ENCODE measurements around the gene INSYN1.

Gene INSYN1

DNA sequence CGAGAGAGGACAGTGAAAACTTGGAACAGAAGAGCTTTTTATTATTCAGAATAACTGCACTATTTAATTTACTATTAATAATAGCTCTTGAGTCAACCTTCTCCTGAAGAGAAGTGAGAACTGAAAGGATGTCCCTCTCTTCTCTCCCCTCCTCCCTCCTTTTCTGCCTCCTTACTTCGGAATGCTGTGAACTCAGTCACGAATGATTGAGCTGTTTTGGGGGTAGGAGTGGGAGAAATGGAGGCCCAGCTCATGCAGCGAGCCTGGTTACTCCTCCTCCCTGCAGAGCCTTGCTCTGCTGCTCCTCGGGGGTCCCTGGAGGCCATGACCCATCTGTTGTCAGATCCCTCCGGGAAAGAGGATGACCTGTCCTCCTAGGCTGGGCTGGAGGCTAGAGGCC is 20.3 kb upstream of the INSYN1 start:
- DNase-seq = no peak

DNA sequence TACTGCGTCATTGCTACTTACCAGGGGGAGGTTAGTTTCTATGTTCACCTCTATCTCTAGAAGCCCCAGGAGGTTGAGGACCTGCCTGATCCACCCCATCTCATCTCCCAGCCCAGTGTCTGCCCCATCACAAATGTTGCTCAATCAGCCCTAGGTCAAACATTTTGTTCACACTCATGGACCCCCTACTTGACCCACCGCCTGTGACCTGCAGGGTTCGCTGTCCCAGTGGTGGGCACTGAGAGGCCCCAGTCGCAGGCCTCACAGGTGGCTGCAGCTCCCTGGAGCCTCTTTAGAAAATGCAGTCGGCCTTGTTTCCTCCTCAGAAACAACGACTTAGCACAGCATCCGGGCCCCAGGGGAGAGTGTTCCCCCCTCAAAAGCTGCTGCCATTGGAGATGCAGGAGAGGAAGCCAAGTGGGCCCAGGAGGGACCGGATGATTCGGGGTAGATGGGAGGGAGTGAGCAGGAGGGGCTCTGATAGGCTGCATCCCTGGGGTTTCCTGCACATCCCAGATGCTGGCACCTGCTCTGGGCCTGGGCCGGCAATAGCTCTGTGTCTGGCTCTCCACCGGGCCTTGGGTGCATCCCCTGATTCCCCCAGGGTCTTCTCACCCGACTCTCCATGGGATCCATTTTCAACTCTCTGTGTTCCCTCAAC is 18.4 kb upstream of the INSYN1 start:
- DNase-seq = no peak

DNA sequence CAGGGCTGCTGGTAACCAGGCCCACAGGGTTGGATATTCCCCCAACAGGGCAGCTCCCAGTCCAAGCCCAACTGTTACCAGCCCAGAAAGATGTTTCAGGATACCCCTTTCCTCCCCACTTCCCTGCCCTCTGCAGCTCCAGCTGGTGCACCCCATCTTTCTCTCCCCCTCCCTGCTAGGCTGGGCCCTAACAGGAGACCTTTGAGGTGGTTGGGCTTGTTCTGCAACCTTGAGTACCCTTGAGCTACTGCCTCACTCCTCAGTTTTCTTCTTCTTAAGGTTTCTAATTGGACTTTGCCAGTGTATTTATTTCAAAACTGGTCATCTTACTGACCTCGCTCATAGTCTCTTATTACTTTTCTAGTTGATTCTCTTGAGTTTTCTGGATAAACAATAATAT is 16.9 kb upstream of the INSYN1 start:
- DNase-seq = no peak

DNA sequence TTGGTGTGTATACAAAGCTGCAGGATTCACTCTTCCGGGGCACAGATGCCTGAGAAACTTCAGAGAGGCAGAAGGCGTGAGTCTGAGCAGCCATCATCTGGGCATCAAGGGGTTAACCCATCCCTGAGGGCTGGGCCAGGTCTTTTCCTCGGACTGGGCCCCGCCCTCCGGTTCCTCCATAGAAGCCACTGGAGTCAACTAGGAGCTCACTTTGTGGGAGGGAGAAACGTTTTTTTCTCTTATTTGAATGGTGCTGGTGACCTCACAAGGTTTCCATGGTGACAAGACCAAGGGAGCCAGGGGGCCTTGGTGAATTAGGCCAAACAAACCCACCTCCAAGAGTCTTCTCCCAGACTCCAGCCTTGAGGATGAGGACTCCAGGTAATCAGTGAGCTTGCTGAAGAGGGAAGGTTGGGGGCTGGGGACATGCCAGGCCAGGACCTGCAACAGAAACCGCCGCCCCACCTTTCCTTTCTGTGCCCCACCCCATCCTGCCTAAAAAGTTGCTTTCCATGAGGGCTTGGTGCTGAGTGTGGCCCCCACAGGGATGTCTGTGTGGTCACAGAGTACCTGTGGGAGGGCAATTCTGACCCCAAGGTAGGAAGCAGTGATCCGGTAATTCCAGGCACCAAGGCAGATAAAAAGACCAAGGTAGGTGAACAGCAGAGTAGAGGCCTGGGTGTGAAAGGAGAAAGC is 14.8 kb upstream of the INSYN1 start:
- DNase-seq = no peak

DNA sequence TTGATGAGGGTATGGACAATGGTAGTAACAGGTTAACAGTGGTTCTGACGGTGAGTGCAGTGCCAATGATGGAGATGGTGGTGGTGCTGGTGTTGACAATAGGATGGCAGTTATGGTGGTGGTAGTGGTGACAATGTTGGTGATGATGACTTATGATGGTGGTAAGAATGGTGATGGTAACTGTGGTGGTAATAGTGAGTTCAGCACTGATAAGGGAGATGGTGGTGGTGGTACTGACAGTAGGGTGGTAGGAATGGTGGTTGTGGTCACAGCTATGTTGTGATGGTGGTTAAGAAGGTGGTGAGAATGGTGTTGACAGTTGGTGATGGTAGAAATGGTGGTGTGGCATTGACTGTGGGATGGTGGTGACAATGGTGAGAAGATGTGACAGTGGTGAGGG is 13.4 kb upstream of the INSYN1 start:
- DNase-seq = no peak

DNA sequence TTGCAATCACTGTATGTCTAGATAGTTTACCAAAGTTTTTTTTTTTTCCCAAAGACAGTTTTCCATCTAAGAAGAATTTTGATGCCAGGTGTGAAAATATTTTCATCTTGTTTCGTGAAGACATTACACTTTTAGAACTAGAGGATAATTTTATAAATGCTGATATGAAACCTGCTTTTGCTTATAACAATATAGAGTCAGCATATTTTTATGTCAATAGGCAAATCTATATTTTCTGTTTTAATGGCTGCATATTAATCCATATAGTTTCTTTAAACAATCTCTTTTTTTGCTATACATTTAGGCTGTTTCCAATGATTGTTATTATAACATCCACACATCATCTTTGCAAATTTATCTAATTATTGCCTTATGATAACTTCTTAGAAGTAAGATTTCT is 12.6 kb upstream of the INSYN1 start:
- DNase-seq = no peak

DNA sequence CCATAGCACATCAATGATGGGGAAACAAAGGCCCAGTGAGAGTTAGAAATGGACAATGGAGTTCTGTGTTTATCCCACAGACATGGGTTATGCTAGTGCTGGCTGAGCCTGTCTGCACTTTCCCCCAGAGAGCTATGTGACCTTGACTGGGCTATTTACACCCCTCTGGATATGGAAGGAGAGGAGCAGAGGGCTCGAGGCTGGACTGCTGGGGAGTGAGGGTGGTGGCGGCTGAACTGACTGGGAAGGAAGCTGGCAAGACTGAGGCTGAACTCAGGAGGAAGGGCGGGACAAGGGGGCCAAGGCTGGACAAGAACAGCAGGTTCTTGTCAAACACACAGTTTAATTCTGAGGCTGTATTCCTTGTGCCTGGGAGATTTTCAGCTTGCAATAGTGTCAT is 10.8 kb upstream of the INSYN1 start:
- no peak for DNase-seq

DNA sequence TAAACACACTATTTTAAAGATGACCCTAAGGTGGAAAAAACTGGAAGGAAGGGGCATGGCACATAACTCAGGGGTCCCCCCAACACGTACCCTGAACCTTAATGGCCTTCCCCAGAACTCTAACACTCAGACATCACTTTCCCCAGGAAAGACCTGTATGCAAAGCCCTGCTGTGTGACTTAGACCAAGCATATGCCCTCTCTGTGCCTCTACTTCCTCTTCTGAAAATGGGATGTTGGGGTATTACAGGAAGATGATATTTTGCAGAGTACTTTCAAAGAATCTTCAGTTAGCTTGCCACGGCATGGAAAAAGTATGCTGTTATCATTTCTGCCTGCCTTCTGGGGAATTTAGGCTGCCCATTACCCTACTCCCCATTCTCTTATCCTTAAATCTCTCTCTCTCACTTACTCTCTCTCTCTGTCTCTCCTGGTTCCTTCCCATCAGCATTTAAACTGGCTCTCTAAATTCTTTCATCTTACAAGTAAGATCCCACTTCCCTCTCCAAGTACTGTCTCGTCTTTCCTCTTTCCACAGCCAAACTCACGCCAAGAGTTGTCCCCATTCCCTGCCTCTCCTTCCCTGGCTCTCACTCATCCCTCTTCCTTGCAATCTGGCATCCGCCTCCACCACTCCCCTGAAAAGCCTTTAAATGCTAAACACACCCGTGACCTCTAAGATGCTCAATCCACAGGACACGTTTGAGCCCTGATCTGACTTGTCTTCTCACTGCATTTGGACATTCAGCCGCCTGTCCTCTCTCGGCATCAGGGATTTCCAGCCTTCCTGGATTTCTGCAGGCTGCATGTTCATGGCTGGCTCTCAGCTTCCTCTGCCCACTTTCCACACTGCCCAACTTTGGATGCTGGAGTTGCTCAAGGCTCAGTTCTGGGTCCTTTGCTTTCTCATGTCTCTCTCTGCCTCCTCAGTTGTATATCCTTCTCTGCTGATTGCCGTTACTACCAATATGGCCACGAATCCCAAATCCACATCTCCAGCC is 7.5 kb upstream of the INSYN1 start:
- DNase-seq = no peak

DNA sequence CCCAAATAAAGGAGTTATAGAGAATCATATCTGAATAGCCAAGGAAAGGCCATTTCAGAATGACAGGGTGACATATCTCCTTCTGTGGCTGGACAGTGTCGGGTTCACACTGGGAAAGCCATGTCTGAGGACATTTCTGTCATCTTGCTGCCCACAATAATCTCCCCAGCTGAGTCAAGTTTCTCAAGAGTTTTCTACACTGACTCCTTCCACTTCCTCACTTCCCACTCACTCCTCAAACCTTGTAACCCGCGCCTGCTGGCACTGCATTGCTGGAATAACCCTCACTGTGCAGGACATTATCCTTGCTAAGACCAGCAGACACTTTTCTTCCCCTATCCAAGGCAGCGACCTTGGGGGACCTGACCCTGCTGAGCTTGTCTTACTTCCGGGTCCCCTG is 5.3 kb upstream of the INSYN1 start:
- no peak for DNase-seq

DNA sequence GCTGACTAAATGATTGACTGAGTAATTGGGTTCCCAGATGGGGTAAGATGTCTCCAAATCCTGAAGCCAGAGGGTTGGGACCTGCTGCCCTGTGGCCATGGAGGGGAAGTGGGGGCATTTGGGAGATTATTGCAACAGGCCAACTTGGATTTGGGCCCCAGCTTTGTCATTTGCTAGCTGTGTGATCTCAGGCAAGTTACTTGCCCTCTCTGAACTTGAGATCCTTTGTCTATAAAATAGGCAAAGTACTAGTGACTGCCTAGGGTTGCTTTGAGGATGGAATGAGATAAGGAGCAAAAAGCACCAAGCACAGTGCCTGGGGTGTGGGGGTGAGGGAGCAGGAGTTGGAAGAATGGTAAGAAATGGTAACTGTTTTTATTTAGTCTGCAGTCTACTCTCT is 4.4 kb upstream of the INSYN1 start:
- no peak for DNase-seq

DNA sequence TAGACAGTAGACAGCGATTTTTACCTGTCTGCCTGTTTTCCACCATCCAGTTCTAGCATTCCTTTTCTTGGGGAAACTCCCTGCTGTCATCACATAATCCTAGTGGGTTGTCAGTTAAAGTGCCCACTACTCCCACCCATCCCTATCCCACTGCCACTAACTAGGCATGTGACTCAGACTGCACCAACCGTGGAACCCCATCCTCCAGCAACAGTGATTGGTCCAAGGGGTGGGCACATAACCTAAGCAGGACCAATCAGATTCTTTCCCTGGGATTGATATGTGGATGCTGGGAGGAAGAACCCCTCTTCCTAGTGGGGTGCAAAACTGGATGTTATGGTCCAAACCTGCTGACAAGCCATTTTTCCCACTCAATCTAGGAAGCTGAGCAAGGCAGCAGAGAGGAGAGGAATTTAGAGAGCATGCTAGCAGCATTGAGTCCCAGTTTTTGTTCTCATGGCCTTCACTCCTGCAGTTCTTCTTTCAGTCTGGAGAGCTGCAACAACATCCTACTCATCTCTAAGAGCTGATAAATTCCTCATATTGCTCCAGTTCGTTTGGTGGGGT is 3.9 kb upstream of the INSYN1 start:
- no peak for DNase-seq

DNA sequence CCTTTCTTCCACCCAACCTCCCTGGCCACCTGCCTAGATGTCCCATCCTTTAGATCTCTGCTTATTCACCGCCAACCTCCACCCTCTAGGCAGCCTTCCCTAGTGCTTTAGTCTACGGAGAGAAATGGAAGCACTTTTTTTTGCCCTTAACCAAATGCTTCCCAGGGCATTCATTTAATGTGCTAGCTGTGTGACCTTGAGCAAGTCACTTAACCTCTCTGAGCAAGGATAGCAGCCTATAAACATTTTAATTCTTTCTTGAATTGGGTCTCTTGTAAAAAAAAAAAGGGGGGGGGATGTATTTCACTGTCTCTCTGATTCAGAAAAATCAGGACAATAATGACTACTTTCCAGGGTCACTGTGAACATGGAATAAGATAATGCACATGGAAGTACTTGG is 3.2 kb upstream of the INSYN1 start:
- DNase-seq = no peak

DNA sequence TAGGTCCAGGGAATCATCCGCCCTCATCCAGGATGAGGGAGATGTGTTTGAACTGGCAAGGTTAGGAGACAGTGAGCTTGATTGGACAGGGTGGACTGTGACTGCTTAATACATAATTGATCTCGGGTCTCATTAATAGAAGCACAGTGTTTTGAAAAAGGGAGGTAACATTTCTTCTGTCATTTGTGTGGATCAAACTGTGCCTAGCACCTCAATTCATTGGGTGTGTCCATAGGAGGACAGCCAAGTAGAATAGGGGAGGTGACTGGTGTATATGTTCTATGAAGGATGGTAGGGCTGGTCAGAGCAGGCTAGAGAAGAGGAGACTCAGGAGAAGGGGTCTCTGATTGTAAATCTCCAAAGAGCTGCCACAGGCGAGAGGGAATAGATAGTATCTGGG is 2.8 kb upstream of the INSYN1 start:
- no peak for DNase-seq

DNA sequence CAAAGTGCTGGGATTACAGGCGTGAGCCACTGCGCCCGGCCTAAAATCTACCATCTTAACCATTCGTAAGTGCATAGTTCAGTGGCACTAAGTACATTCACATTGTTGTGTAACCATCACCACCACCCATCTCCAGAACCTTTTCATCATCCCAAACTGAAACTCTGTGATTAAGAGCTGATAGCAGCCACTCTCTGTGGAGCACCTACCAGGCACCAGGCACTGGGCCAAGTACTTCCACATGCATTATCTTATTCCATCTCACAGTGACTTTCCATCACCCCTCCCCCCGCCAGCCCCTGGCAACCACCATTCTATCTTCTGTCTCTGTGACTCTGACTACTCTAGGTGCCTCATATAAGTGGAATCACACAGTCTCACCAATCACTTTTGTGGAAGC is 2.3 kb upstream of the INSYN1 start:
- DNase-seq = no peak

DNA sequence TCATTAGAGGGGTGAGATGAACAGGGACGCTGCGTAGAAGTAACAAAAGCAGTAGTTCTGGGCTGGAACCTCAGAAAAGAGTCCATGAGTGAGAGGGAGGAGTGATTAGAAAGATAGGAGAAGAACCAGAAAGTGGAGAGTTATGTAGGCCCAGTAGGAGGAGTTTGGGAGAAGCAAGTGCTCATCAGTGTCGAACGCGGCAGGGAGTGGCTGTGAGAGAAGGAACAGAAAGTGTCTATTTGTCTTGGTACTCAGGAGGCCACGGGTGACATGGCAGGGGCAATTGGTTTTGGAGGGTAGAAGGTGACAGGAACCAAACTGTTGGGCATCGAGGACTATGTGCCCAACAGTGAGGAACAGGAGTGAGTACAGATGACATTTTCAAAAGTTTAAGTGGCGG is 1.3 kb upstream of the INSYN1 start:
- DNase-seq = no peak

DNA sequence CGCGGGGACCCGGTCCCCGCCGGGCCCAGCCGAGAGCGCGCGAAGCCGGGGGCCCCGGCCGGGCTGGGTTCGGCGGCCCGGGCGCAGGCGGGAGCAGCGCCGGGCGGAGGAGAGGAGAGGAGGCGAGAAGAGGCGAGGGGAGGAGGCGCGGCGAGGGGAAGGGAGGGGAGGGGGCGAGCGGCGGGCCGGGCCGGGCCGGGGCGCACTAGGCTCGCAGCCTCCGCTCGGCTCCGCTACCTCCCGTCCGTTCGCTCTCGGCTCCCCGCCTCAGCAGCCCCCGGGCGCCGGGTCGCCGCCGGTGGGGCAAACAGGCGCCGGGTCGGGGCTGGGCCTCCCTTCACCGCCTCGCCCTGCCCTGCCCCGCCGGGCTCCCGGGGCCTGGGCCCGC is 351 bp downstream of the INSYN1 start:
- no peak for DNase-seq

DNA sequence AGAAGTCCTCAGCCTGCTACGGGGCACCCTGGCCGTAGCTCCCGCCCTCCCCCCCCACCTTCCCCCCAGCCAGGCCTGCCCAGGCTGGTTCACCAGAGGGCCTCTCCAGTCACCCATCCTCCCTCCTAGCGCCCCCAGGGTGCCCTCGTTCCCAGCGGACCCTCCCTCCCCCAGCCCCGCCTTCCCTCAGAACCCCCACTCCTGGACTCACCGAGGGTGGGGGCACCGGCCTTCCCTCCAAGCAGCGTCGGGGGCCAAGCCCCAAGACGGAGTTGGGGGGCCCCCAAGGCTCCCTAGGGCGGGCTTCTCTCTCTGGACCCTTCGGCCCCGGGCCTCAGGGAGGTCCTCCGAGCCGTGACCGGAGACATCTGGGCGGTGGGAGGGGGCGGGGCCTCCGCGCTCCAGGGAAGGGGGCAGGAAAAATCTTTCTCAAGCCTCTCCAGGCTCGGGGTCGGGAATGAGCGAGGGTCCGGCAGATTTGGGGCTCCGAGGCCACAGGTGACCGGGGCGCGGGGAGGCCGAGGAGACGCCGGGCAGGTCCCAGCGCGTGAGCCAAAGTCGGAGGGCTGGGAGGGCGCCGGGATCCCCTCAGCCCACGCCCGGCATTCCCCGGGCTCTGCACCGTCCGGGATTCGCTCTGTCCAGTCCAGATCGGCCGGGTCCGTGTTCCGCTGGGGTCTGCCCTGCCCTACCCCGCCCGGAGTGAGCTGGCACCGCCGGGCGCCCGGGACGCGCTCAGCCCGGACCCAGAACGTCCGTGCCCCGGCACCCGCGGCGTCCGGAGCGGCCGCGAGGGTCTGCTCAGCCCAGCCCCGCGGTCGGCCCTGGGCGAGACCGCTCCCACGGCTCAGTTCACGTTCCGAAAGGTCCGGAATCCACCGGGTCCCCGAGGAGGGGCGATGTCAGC is 999 bp downstream of the INSYN1 start:
- DNase-seq = no peak

DNA sequence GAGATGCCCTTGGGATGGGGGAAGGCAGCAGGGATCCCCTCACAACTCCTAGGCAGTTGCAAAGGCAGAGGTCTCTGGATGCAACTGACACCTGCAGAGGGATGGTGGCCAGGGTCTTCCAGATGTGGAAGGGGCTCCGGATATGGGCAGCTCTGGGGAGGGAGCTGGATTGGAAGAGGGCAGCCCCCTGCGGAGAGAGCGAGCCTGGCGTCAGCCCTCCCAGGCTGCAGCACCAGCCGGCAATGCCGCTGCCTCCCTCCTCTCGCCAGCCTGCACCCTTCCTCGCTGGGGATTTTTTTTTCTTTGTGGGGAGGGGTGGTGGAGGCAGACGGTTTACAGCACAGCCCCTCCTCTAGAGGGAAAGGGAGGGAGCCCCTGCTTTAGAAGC is 1.6 kb downstream of the INSYN1 start:
- no peak for DNase-seq

DNA sequence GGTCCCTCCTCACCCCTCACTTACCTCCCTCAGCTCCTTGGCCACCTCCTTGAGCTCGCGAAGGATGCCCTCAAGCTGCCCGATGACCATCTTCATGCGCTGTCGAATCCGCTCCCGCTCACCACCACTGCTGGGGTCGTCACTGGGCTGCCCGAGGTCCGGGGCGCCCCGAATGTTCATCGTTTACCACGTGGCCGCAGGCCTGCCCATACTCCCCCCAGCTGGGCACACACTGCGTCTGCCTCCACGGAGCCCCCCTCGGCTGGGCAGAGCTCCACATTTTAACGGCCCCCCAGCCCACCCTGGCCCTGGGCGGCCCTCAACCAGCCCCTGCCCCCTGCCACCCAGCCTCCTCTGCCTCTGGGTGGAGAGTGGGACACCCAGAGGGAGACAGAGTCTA is 2.2 kb downstream of the INSYN1 start:
- no peak for DNase-seq

DNA sequence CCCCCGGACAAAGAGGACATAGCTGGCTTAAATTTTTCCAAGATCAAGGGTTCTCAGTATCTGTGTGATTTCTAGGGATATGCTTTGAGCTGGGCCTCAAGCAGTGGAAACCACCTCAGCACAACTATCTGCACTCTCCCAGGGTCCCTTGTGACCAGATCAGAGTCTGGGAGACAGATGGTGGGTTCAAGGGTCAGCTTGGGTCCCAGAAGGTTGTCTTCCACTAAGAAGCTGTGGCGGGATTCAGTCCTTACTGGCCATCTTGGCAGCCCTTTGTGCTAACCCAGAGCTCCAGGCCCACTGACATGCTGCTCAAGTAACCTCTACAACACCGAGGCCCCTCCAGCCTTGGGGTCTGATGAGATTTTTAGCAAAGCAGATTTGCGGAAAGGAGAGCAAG is 2.7 kb downstream of the INSYN1 start:
- no peak for DNase-seq

DNA sequence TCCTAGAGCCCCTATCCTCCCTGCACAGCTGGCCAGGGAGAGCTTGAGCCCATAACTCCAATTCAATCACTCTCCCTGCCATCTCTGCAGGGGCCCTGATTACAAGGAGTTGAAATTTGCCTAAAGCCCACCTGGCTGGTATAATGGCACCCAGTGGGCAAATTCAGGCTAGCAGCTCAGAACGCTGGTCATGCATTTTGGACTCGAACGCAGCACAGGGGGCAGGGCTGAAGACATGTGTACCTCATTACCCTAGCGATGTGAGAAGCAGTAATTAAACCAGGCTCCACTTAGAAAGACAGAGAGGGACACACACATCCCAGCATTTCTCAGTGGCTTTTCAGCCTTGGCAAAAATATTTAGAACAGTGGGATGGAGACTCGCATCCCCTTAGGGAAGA is 3.2 kb downstream of the INSYN1 start:
- no peak for DNase-seq

DNA sequence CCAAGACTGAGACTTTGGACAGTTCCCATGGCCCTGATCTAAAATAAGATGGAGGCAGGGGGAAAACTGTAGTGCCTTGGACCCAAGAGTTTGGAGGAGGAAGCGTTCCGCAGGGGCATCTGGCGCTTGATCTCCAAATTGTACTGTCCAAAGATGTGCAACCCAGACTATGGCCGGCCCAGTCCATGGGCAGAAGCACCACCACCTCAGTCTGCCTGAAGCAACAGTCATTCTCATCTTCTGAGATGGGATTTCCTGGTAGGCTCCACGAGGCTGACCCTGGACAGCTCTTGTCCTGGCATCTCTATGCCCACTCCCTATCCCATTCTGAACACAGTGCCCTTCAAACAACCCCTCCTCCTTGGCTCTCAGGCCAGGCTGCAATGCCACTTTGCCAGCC is 3.6 kb downstream of the INSYN1 start:
- DNase-seq = no peak

DNA sequence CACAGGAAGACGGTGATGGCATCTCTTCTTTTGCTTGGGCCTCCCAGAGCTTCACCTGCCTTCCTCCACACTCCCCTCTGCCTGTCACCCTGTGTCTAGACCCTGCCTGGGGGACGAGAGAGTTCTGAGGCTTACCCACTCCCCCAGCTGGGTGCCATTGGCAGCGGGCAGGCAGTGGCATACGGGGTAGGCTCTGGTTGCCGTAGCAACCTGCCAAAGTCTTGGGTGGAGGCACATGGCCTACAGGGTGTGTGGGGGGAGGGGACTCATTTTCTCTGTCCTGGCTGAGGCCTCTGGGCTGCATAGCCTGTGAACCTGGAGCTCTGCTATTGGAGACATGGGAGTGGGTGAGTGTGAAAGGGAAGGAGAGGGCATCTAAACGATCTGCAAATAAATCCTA is 4.4 kb downstream of the INSYN1 start:
- no peak for DNase-seq
